ENCODE data around the gene SUPT3H.

Gene SUPT3H

GRCh38 chr6:45388328-45388727, 10.6 kb upstream of the SUPT3H start:
- peak; percentile 54 for DNase-seq (ENCODE audit: low spot score)

- DNase-seq (ENCODE audit: low spot score) = peak; percentile 58
Measured at GRCh38 chr6:45387236-45387635, 9.5 kb upstream of the SUPT3H start.

- no peak for DNase-seq (ENCODE audit: low spot score)
Measured at GRCh38 chr6:45386501-45386900, 8.8 kb upstream of the SUPT3H start.

- DNase-seq (ENCODE audit: low spot score) = no peak
Measured at GRCh38 chr6:45382391-45382790, 4.7 kb upstream of the SUPT3H start.

- DNase-seq (ENCODE audit: low spot score) = peak; percentile 35
Measured at GRCh38 chr6:45378334-45378926, 696 bp upstream of the SUPT3H start.

GRCh38 chr6:45377043-45377553, 636 bp downstream of the SUPT3H start:
- no peak for DNase-seq (ENCODE audit: low spot score)

- peak; percentile 13 for DNase-seq (ENCODE audit: low spot score)
Measured at GRCh38 chr6:45376310-45377042, 1.3 kb downstream of the SUPT3H start.

- DNase-seq (ENCODE audit: low spot score) = no peak
Measured at GRCh38 chr6:45375449-45375848, 2.3 kb downstream of the SUPT3H start.

GRCh38 chr6:45371924-45372573, 5.7 kb downstream of the SUPT3H start:
- DNase-seq (ENCODE audit: low spot score) = no peak

- DNase-seq (ENCODE audit: low spot score) = no peak
Measured at GRCh38 chr6:45369870-45370269, 7.9 kb downstream of the SUPT3H start.

- DNase-seq (ENCODE audit: low spot score) = no peak
Measured at GRCh38 chr6:45367999-45368398, 9.7 kb downstream of the SUPT3H start.

- DNase-seq (ENCODE audit: low spot score) = no peak
Measured at GRCh38 chr6:45366534-45366933, 11.2 kb downstream of the SUPT3H start.

GRCh38 chr6:45365036-45365435, 12.7 kb downstream of the SUPT3H start:
- no peak for DNase-seq (ENCODE audit: low spot score)

- no peak for DNase-seq (ENCODE audit: low spot score)
Measured at GRCh38 chr6:45364466-45364865, 13.3 kb downstream of the SUPT3H start.

GRCh38 chr6:45353654-45354053, 24.1 kb downstream of the SUPT3H start:
- no peak for DNase-seq (ENCODE audit: low spot score)

GRCh38 chr6:45351667-45352066, 26.1 kb downstream of the SUPT3H start:
- DNase-seq (ENCODE audit: low spot score) = no peak

- DNase-seq (ENCODE audit: low spot score) = no peak
Measured at GRCh38 chr6:45351076-45351475, 26.7 kb downstream of the SUPT3H start.

- peak; percentile 5 for DNase-seq (ENCODE audit: low spot score)
Measured at GRCh38 chr6:45350186-45350710, 27.5 kb downstream of the SUPT3H start.

- no peak for DNase-seq (ENCODE audit: low spot score)
Measured at GRCh38 chr6:45344900-45345299, 32.8 kb downstream of the SUPT3H start.

GRCh38 chr6:45328523-45328922, 49.2 kb downstream of the SUPT3H start:
- DNase-seq (ENCODE audit: low spot score) = no peak

- DNase-seq (ENCODE audit: low spot score) = peak; percentile 54
Measured at GRCh38 chr6:45327956-45328522, 49.7 kb downstream of the SUPT3H start, which contains the start of gene RUNX2. TSS of gene RUNX2 (plus strand) at chr6:45328330. CDS start at chr6:45328727, 397 bp downstream.

- DNase-seq (ENCODE audit: low spot score) = no peak
Measured at GRCh38 chr6:45326698-45327417, 50.9 kb downstream of the SUPT3H start.

Measured in GM03348 (cell line).